ENCODE results near the gene PTPRD. TPM values are rescaled to one million over a fixed set of nuclear protein-coding genes. Genes with fewer than 3 reads are reported as not detected.

Gene PTPRD
- total and polyA plus RNA-seq, 2 of the 4 experiments (the other 2 are of a cell fraction): 0.07 to 0.18 TPM

GRCh38 chr9:9679433-9679832 lies 933.4 kb downstream of the PTPRD start:
- ChIA-PET POLR2A (ENCODE audit: unreplicated experiment) (no interaction called here), CTCF (no interaction called here)
- no peak overlapping the region for H3K27ac ChIP-seq (ENCODE audit: insufficient read depth, low read length)
- no peak overlapping the region for H4K91ac ChIP-seq (ENCODE audit: insufficient read depth, low read depth, low read length)
- no peak overlapping the region for H2AK5ac ChIP-seq (ENCODE audit: low read depth, low read length)
- no peak for TF ChIP-seq BHLHE40 (IDR thresholded peaks at IDR 0.05; ENCODE audit: low read depth, low read length)
- no peak for TF ChIP-seq ELK1 (IDR thresholded peaks at IDR 0.05; ENCODE audit: borderline replicate concordance, low read depth, low read length)
- no peak for TF ChIP-seq RFX5 (IDR thresholded peaks at IDR 0.05; ENCODE audit: low read depth, low read length)
- no peak for TF ChIP-seq RAD21 (IDR thresholded peaks at IDR 0.05; ENCODE audit: low read length)
- no peak for TF ChIP-seq CTCF (conservative IDR thresholded peaks at IDR 0.05; ENCODE audit: low read depth, low read length)
- TF ChIP-seq USF2 (IDR thresholded peaks at IDR 0.05; ENCODE audit: low read depth, low read length): no peak
- no peak for TF ChIP-seq CHD1 (IDR thresholded peaks at IDR 0.05; ENCODE audit: low read depth, low read length)
- no peak for TF ChIP-seq CEBPB (IDR thresholded peaks at IDR 0.05; ENCODE audit: low read depth, low read length)
- no peak for TF ChIP-seq RCOR1 (IDR thresholded peaks at IDR 0.05; ENCODE audit: insufficient replicate concordance, low read length)
- no peak for TF ChIP-seq MAZ (IDR thresholded peaks at IDR 0.05; ENCODE audit: borderline replicate concordance, low read depth, low read length)
- no peak for TF ChIP-seq SMC3 (IDR thresholded peaks at IDR 0.05; ENCODE audit: low read depth, low read length)
- no peak for TF ChIP-seq NFE2L2 (IDR thresholded peaks at IDR 0.05; ENCODE audit: low read depth, low read length)
- no peak for TF ChIP-seq FOS (IDR thresholded peaks at IDR 0.05; ENCODE audit: low read depth, low read length)
- TF ChIP-seq MAFK (IDR thresholded peaks at IDR 0.05; ENCODE audit: low read depth, low read length): no peak
- TF ChIP-seq POLR2A (IDR thresholded peaks at IDR 0.05; ENCODE audit: low read depth, low read length): no peak
- TF ChIP-seq MXI1 (IDR thresholded peaks at IDR 0.05; ENCODE audit: borderline replicate concordance, low read depth, low read length): no peak
- no peak overlapping the region for H3K14ac ChIP-seq (replicated peaks; ENCODE audit: low read depth, low read length)
- no peaks in the 10 kb centered on the region for H3K9me1 ChIP-seq (ENCODE audit: insufficient read depth, low read length)
- no peak overlapping the region for H4K5ac ChIP-seq (ENCODE audit: low read depth, low read length)
- H3K9ac ChIP-seq (ENCODE audit: low read depth, low read length): no peak overlapping the region
- no peak overlapping the region for H3K4ac ChIP-seq (ENCODE audit: low read depth, low read length)
- no peak overlapping the region for H3K4me2 ChIP-seq (ENCODE audit: low read depth, low read length)
- H3K27me3 ChIP-seq (ENCODE audit: control insufficient read depth, insufficient read depth, low read length): no peaks in the 10 kb centered on the region
- no peaks in the 10 kb centered on the region for H3K36me3 ChIP-seq (ENCODE audit: control insufficient read depth, insufficient read depth, low read length)
- no TSS peak for BruUV-seq (replicated peaks)
- H3K23ac ChIP-seq (ENCODE audit: low read depth, low read length): no peak overlapping the region
- H2BK20ac ChIP-seq (ENCODE audit: low read depth, low read length): no peak overlapping the region
- ATAC-seq (ENCODE audit: low read depth) (no peak), DNase-seq (no peak)
- H3K4me3 ChIP-seq (ENCODE audit: insufficient read depth, low read depth, low read length): no peak overlapping the region
- in situ Hi-C loops (cut with MboI; ENCODE audit: low sequenced_read_pairs): no loop called here
- no CpG with 5 or more reads among the region's 3 CpGs for whole genome bisulfite sequencing, 2 experiments (ENCODE audit: extremely low coverage in 2 of 2, insufficient read length in 1 of 2)
- dilution Hi-C loops (cut with HindIII; ENCODE audit: low sequenced_read_pairs, unreplicated experiment): no loop called here
- no peak overlapping the region for H4K8ac ChIP-seq (ENCODE audit: low read depth in 2 of 2, low read length in 2 of 2)
- H3K56ac ChIP-seq (ENCODE audit: extremely low read depth, insufficient read depth, low read length): no peak overlapping the region
- intact Hi-C loops (cut with micrococcal nuclease): no loop called here
- no peak overlapping the region for H2AFZ ChIP-seq (replicated peaks; ENCODE audit: low read length, poor library complexity)
- no peak overlapping the region for H3K18ac ChIP-seq (ENCODE audit: low read depth, low read length)
- no peak overlapping the region for H2AK9ac ChIP-seq (replicated peaks; ENCODE audit: low read depth, low read length, poor library complexity)
- H3K4me1 ChIP-seq (ENCODE audit: control insufficient read depth, insufficient read depth, low read length): no peaks in the 10 kb centered on the region
- H3K9me3 ChIP-seq (ENCODE audit: control insufficient read depth, insufficient read depth, low read length): 0 out of 2 replicates have a peak, but pooled peaks cover 2% of the 10 kb centered on the region
- H2BK120ac ChIP-seq (ENCODE audit: low read depth, low read length): no peak overlapping the region
- no peak overlapping the region for H2BK15ac ChIP-seq (ENCODE audit: low read depth, low read length)
- no peak overlapping the region for H2BK5ac ChIP-seq (ENCODE audit: low read depth, low read length, poor library complexity, severe bottlenecking)
- no peaks in the 10 kb centered on the region for H4K20me1 ChIP-seq (ENCODE audit: insufficient read depth, low read length)
- H3K79me1 ChIP-seq (ENCODE audit: low read depth in 1 of 2, low read length in 2 of 2): no peaks in the 10 kb centered on the region
